Suprapubic skin (tissue), 3 donors: ENCODE results near the gene NUP50.

Experiments used
- CTCF ChIP-seq, 2 donors: fragments of 200-600 bp in 1 of 2; fragments of 450-650 bp in 1 of 2; sonication (generic) in 1 of 2; IDR thresholded peaks; one replicate each; pipeline ENCODE4 v1.5.1; 2016 to 2019; ENCODE audit warnings: antibody characterized with exemption in 2 of 2, mild to moderate bottlenecking in 1 of 2, moderate library complexity in 1 of 2
- POLR2AphosphoS5 ChIP-seq, 3 donors: sonication (generic); formaldehyde crosslinking; IDR thresholded peaks; one replicate each; pipeline ENCODE4 v1.6.1; 2017; ENCODE audit warnings: antibody characterized with exemption in 3 of 3

GRCh38 chr22:45233827-45234226, 70.1 kb downstream of the NUP50 start:
- TF ChIP-seq POLR2AphosphoS5 (IDR thresholded peaks at IDR 0.05) (no peak), CTCF (IDR thresholded peaks at IDR 0.05) (no peak)
